ENCODE measurements around the gene PABPC1L. TPM values are rescaled to one million over a fixed set of nuclear protein-coding genes. Genes with fewer than 3 reads are reported as not detected.
A peak's percentile ranks its signal among the peaks of the same experiment; 100 is the strongest.

PABPC1L gene
- total and polyA plus RNA-seq, 2 of the 13 experiments (the other 11 are each of a cell fraction or from before 2014, with no cell fraction given): 30.8 to 252 TPM

DNA sequence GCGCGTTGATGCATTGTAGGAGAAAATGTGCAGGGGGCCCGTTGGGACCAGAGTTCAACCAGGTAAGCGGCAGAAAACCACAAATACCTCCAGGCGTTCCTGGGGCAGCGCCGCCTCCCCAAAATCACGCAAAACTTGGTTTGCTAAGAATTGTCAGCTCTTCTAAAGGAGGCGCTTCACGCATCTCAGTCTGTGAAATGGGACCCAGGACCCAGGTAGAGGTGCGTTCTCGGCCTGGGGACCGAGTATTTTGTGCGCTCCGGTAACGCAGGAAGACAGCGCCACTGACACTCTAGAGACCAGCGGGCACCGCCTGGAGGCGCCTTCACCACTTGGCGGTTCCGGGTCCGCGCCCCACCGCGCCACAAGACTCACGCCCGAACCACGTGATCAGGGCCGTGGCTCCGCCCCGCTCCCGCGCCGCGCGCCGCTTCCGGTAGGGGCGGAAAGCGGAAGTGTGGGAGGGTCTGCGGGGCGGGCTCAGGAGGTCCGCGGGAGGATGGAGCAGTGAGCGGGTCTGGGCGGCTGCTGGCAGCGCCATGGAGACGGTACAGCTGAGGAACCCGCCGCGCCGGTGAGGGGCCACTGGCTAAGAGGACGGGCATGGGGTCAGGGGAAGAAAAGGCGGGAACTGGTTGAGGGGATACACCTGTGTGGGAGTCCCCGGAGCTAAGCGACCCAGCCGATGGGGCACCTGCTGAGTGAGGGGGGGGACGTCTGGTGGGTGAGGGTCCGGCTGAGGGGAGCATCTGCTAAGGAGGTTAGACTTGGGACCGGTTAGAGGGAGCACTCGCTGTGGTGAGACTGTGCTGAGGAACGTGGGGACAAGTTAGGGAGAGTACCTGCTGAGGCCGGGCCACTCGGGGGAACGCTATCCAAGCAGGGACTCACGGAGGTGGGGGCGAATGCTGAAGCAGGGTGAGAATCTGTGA lies 56.4 kb downstream of the PABPC1L start, which contains the start of gene STK4 (continued):
- TF ChIP-seq, protein P1, sequence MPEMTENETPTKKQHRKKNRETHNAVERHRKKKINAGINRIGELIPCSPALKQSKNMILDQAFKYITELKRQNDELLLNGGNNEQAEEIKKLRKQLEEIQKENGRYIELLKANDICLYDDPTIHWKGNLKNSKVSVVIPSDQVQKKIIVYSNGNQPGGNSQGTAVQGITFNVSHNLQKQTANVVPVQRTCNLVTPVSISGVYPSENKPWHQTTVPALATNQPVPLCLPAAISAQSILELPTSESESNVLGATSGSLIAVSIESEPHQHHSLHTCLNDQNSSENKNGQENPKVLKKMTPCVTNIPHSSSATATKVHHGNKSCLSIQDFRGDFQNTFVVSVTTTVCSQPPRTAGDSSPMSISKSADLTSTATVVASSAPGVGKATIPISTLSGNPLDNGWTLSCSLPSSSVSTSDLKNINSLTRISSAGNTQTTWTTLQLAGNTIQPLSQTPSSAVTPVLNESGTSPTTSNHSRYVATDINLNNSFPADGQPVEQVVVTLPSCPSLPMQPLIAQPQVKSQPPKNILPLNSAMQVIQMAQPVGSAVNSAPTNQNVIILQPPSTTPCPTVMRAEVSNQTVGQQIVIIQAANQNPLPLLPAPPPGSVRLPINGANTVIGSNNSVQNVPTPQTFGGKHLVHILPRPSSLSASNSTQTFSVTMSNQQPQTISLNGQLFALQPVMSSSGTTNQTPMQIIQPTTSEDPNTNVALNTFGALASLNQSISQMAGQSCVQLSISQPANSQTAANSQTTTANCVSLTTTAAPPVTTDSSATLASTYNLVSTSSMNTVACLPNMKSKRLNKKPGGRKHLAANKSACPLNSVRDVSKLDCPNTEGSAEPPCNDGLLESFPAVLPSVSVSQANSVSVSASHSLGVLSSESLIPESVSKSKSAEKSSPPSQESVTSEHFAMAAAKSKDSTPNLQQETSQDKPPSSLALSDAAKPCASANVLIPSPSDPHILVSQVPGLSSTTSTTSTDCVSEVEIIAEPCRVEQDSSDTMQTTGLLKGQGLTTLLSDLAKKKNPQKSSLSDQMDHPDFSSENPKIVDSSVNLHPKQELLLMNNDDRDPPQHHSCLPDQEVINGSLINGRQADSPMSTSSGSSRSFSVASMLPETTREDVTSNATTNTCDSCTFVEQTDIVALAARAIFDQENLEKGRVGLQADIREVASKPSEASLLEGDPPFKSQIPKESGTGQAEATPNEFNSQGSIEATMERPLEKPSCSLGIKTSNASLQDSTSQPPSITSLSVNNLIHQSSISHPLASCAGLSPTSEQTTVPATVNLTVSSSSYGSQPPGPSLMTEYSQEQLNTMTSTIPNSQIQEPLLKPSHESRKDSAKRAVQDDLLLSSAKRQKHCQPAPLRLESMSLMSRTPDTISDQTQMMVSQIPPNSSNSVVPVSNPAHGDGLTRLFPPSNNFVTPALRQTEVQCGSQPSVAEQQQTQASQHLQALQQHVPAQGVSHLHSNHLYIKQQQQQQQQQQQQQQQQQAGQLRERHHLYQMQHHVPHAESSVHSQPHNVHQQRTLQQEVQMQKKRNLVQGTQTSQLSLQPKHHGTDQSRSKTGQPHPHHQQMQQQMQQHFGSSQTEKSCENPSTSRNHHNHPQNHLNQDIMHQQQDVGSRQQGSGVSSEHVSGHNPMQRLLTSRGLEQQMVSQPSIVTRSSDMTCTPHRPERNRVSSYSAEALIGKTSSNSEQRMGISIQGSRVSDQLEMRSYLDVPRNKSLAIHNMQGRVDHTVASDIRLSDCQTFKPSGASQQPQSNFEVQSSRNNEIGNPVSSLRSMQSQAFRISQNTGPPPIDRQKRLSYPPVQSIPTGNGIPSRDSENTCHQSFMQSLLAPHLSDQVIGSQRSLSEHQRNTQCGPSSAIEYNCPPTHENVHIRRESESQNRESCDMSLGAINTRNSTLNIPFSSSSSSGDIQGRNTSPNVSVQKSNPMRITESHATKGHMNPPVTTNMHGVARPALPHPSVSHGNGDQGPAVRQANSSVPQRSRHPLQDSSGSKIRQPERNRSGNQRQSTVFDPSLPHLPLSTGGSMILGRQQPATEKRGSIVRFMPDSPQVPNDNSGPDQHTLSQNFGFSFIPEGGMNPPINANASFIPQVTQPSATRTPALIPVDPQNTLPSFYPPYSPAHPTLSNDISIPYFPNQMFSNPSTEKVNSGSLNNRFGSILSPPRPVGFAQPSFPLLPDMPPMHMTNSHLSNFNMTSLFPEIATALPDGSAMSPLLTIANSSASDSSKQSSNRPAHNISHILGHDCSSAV (CRISPR knock-in tag; IDR thresholded peaks at IDR 0.05; ENCODE audit: borderline replicate concordance): peak; percentile 84; the same call in 1 of the 2 replicates
- TF ChIP-seq ZXDC (CRISPR knock-in tag; IDR thresholded peaks at IDR 0.05): peak; percentile 94; the same call in 1 of the 2 replicates
- TF ChIP-seq, protein P2, sequence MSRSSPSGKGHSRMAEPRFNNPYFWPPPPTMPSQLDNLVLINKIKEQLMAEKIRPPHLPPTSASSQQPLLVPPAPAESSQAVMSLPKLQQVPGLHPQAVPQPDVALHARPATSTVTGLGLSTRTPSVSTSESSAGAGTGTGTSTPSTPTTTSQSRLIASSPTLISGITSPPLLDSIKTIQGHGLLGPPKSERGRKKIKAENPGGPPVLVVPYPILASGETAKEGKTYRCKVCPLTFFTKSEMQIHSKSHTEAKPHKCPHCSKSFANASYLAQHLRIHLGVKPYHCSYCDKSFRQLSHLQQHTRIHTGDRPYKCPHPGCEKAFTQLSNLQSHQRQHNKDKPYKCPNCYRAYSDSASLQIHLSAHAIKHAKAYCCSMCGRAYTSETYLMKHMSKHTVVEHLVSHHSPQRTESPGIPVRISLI (CRISPR knock-in tag; IDR thresholded peaks at IDR 0.05; ENCODE audit: borderline replicate concordance): peak; percentile 30; the same call in 1 of the 2 replicates
- TF ChIP-seq POLR2A (IDR thresholded peaks at IDR 0.05; ENCODE audit: insufficient read depth in 1 of 2, low read depth in 2 of 2, low read length in 2 of 2): peak; percentile 96 to 98
- TF ChIP-seq, protein P3, sequence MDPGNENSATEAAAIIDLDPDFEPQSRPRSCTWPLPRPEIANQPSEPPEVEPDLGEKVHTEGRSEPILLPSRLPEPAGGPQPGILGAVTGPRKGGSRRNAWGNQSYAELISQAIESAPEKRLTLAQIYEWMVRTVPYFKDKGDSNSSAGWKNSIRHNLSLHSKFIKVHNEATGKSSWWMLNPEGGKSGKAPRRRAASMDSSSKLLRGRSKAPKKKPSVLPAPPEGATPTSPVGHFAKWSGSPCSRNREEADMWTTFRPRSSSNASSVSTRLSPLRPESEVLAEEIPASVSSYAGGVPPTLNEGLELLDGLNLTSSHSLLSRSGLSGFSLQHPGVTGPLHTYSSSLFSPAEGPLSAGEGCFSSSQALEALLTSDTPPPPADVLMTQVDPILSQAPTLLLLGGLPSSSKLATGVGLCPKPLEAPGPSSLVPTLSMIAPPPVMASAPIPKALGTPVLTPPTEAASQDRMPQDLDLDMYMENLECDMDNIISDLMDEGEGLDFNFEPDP (CRISPR knock-in tag; conservative IDR thresholded peaks at IDR 0.05): no peak
- peak; percentile 97 for TF ChIP-seq KMT2B (CRISPR knock-in tag; IDR thresholded peaks at IDR 0.05)
- peak; percentile 99 for TF ChIP-seq POGZ (CRISPR knock-in tag; IDR thresholded peaks at IDR 0.05)
- TF ChIP-seq TBX2 (CRISPR knock-in tag; IDR thresholded peaks at IDR 0.05; ENCODE audit: borderline replicate concordance): peak; percentile 93
- peak; percentile 78 for TF ChIP-seq ZNF335 (CRISPR knock-in tag; IDR thresholded peaks at IDR 0.05)
- peak; percentile 47; the same call in 1 of the 2 replicates for TF ChIP-seq MTF1 (CRISPR knock-in tag; IDR thresholded peaks at IDR 0.05)

Data from HepG2 (cell line).